Aorta (tissue), 5 donors: Measurements from ENCODE around the gene FPR3. TPM values are rescaled to one million over a fixed set of nuclear protein-coding genes. Genes with fewer than 3 reads are reported as not detected.

Experiments
- ATAC-seq: fragments of 200-7000 bp; cut with Tn5 transposase; one replicate; pipeline ENCODE4 v1.9.1; 2022; ENCODE audit warnings: moderate library complexity; ENCODE audit not compliant: low FRiP score
- DNase-seq, 2 donors: peaks; one replicate each; pipeline ENCODE4 v3.0.0-alpha.2; 2020
- H3K27ac ChIP-seq, 2 donors: one replicate each; pipeline ENCODE4 v1.5.1; 2013; ENCODE audit warnings: low read length in 2 of 2, mild to moderate bottlenecking in 2 of 2, moderate library complexity in 2 of 2, control low read depth in 1 of 2, inconsistent platforms in 1 of 2, low read depth in 1 of 2
- H3K27me3 ChIP-seq, 2 donors: one replicate each; pipeline ENCODE4 v1.6.1; 2013; ENCODE audit warnings: control low read depth in 1 of 2, low read length in 1 of 2, mild to moderate bottlenecking in 1 of 2, moderate library complexity in 1 of 2; ENCODE audit not compliant: insufficient read depth in 2 of 2, control insufficient read depth in 1 of 2
- H3K36me3 ChIP-seq, 2 donors: one replicate each; pipeline ENCODE4 v1.6.1; 2013; ENCODE audit warnings: control low read depth in 1 of 2, low read length in 1 of 2, mild to moderate bottlenecking in 1 of 2; ENCODE audit not compliant: insufficient read depth in 2 of 2, control insufficient read depth in 1 of 2
- H3K4me1 ChIP-seq, 2 donors: one replicate each; pipeline ENCODE4 v1.6.1; 2013; ENCODE audit warnings: low read length in 2 of 2, control low read depth in 1 of 2, mild to moderate bottlenecking in 1 of 2, moderate library complexity in 1 of 2; ENCODE audit not compliant: insufficient read depth in 2 of 2, control insufficient read depth in 1 of 2
- H3K4me3 ChIP-seq, 2 donors: one replicate each; pipeline ENCODE4 v1.5.1; 2013; ENCODE audit warnings: low read length in 2 of 2, control low read depth in 1 of 2, mild to moderate bottlenecking in 1 of 2
- H3K9me3 ChIP-seq: one replicate; pipeline ENCODE4 v1.6.1; 2013; ENCODE audit warnings: mild to moderate bottlenecking, low read length; ENCODE audit not compliant: control insufficient read depth
- WGBS, 2 donors: extraction: QIAGEN DNeasy Blood & Tissue Kit; methylation state at CpG; one replicate each; pipeline ENCODE4 v1.1.7; 2013; 5-methylcytosine and 5-hydroxymethylcytosine counted together
- intact Hi-C, 2 donors: fragments of 100-400 bp; cut with DNase I; formaldehyde crosslinking; loops; one replicate each; pipeline versions ENCODE4 v1.14.2 to v1.15.0; 2022
- polyA plus RNA-seq, 2 donors: library from polyadenylated mRNA; stranded (reverse); fragments of 200-250 nt; gene quantifications; one replicate each; pipeline ENCODE4 v1.2.3, GENCODE V29; 2013
- total RNA-seq, 2 donors: library from RNA; stranded (reverse); fragmentation: NEBNext Ultra II Directional; extraction: Animal tissue kit (Norgen Biotek cat#: 25700); gene quantifications; one replicate each; pipeline ENCODE4 v1.2.1, GENCODE V29; 2021
- donor health status: healthy with polysubstance abuse.
- donor health status: Bipolar disorder and iron deficiency.
- donor health status: DM: no; HTN: no; CAD: no.
- donor health status: DM: no; HTN: no; CAD: no.
- donor health status: DM: yes; HTN: yes; CAD: no.

The FPR3 gene
- total and polyA plus RNA-seq, 4 donors, result 1.7 to 25.1 (median 16.5) TPM

GRCh38 chr19:51820831-51821446 lies 26.0 kb downstream of the FPR3 start:
- intact Hi-C loops, result no loop called here
- Histone ChIP-seq H3K36me3 (no peaks in the 10 kb centered on the region), H3K27me3 (no peaks in the 10 kb centered on the region), H3K4me3 (no peak overlapping the region), H3K27ac (no peak overlapping the region), H3K9me3 (no peaks in the 10 kb centered on the region), H3K4me1 (no peaks in the 10 kb centered on the region)
- ATAC-seq (no peak), DNase-seq (no peak)
- WGBS, 2 donors, result 68 to 70% methylated on average over 7 of the region's 7 CpGs

GRCh38 chr19:51821456-51821855 lies 26.5 kb downstream of the FPR3 start:
- Histone ChIP-seq H3K9me3 (no peaks in the 10 kb centered on the region), H3K27ac (no peak overlapping the region), H3K4me1 (no peaks in the 10 kb centered on the region), H3K27me3 (no peaks in the 10 kb centered on the region), H3K36me3 (no peaks in the 10 kb centered on the region), H3K4me3 (no peak overlapping the region)
- ATAC-seq (no peak), DNase-seq (no peak)
- 70 to 79% methylated on average over 3 of the region's 3 CpGs for WGBS, 2 donors
- intact Hi-C loops, result no loop called here

- Histone ChIP-seq H3K27ac (no peak overlapping the region), H3K4me1 (no peaks in the 10 kb centered on the region), H3K27me3 (no peaks in the 10 kb centered on the region), H3K36me3 (no peaks in the 10 kb centered on the region), H3K4me3 (no peak overlapping the region), H3K9me3 (peaks cover 1% of the 10 kb centered on the region)
- no peak for ATAC-seq
- DNase-seq, result no peak
- intact Hi-C loops, result no loop called here
Measured at GRCh38 chr19:51821921-51822320, 27.0 kb downstream of the FPR3 start.

- 86 to 90% methylated on average over 2 of the region's 2 CpGs for WGBS, 2 donors
- intact Hi-C loops, result no loop called here
- no peak for DNase-seq
- Histone ChIP-seq H3K36me3 (no peaks in the 10 kb centered on the region), H3K9me3 (peaks cover 1% of the 10 kb centered on the region), H3K27ac (no peak overlapping the region), H3K4me1 (no peaks in the 10 kb centered on the region), H3K27me3 (no peaks in the 10 kb centered on the region), H3K4me3 (no peak overlapping the region)
- ATAC-seq, result no peak
Measured at GRCh38 chr19:51822325-51822724, 27.4 kb downstream of the FPR3 start.

GRCh38 chr19:51822946-51823345 lies 28.0 kb downstream of the FPR3 start:
- H3K9me3 ChIP-seq, result peaks cover 1% of the 10 kb centered on the region
- no peaks in the 10 kb centered on the region for H3K4me1 ChIP-seq
- WGBS, 2 donors, result 94 to 96% methylated on average over 3 of the region's 3 CpGs
- no peak overlapping the region for H3K4me3 ChIP-seq
- no peaks in the 10 kb centered on the region for H3K36me3 ChIP-seq
- ATAC-seq (no peak), DNase-seq (no peak)
- intact Hi-C loops, result no loop called here
- H3K27me3 ChIP-seq, result no peaks in the 10 kb centered on the region
- no peak overlapping the region for H3K27ac ChIP-seq

- Histone ChIP-seq H3K27me3 (no peaks in the 10 kb centered on the region), H3K9me3 (peaks cover 1% of the 10 kb centered on the region), H3K4me3 (no peak overlapping the region), H3K27ac (no peak overlapping the region), H3K36me3 (no peaks in the 10 kb centered on the region), H3K4me1 (no peaks in the 10 kb centered on the region)
- peak in 1 of 2 donors; percentile 62 for DNase-seq
- intact Hi-C loops, result no loop called here
- ATAC-seq, result no peak
- 87 to 90% methylated on average over 13 of the region's 13 CpGs for WGBS, 2 donors
Measured at GRCh38 chr19:51824281-51825005, 29.5 kb downstream of the FPR3 start.

GRCh38 chr19:51830274-51830673 lies 35.3 kb downstream of the FPR3 start:
- WGBS, 2 donors, result 87 to 91% methylated on average over 2 of the region's 2 CpGs
- Histone ChIP-seq H3K27me3 (no peaks in the 10 kb centered on the region), H3K9me3 (peaks cover 1% of the 10 kb centered on the region), H3K27ac (no peak overlapping the region), H3K4me1 (no peaks in the 10 kb centered on the region), H3K4me3 (no peak overlapping the region), H3K36me3 (peaks cover 0 to 1% of the 10 kb centered on the region in 2 donors)
- intact Hi-C loops, result no loop called here
- ATAC-seq (no peak), DNase-seq (no peak)

GRCh38 chr19:51837145-51837544 lies 42.2 kb downstream of the FPR3 start:
- H3K9me3 ChIP-seq, result no peaks in the 10 kb centered on the region

More at GRCh38 chr19:51837145-51837544, 42.2 kb downstream of the FPR3 start:
- no peaks in the 10 kb centered on the region for H3K27me3 ChIP-seq
- intact Hi-C loops, result no loop called here
- no peaks in the 10 kb centered on the region for H3K4me1 ChIP-seq
- H3K4me3 ChIP-seq, result no peak overlapping the region
- DNase-seq (no peak), ATAC-seq (no peak)
- H3K27ac ChIP-seq, result no peak overlapping the region
- no peaks in the 10 kb centered on the region for H3K36me3 ChIP-seq
- 89 to 93% methylated on average over 2 of the region's 2 CpGs for WGBS, 2 donors
